GM18861 (cell line): ENCODE data around the gene KCNH1.

Experiments
- ATAC-seq: cut with Tn5 transposase; IDR thresholded peaks from one replicate; pipeline ENCODE4 v1.9.1; 2021; ENCODE audit not compliant: unreplicated experiment

KCNH1 gene

GRCh38 chr1:210654176-210654981 lies 479.6 kb downstream of the KCNH1 start:
- no peak for ATAC-seq

GRCh38 chr1:210653771-210654170 lies 480.2 kb downstream of the KCNH1 start:
- ATAC-seq, result no peak

GRCh38 chr1:210652329-210652954 lies 481.5 kb downstream of the KCNH1 start:
- no peak for ATAC-seq

GRCh38 chr1:210650403-210650802 lies 483.5 kb downstream of the KCNH1 start:
- no peak for ATAC-seq

GRCh38 chr1:210648588-210649269 lies 485.2 kb downstream of the KCNH1 start:
- ATAC-seq, result no peak

- no peak for ATAC-seq
Observed at GRCh38 chr1:210647406-210648333, 486.3 kb downstream of the KCNH1 start.

GRCh38 chr1:210646258-210646616 lies 487.7 kb downstream of the KCNH1 start:
- no peak for ATAC-seq

GRCh38 chr1:210645582-210646257 lies 488.2 kb downstream of the KCNH1 start:
- no peak for ATAC-seq

GRCh38 chr1:210641582-210641981 lies 492.4 kb downstream of the KCNH1 start:
- ATAC-seq, result no peak

GRCh38 chr1:210635108-210635507 lies 498.8 kb downstream of the KCNH1 start:
- no peak for ATAC-seq

GRCh38 chr1:210633636-210634035 lies 500.3 kb downstream of the KCNH1 start:
- ATAC-seq, result no peak

GRCh38 chr1:210633140-210633539 lies 500.8 kb downstream of the KCNH1 start:
- no peak for ATAC-seq

GRCh38 chr1:210631399-210631798 lies 502.5 kb downstream of the KCNH1 start:
- ATAC-seq, result no peak

- ATAC-seq, result no peak
Observed at GRCh38 chr1:210629276-210629675, 504.7 kb downstream of the KCNH1 start.

- ATAC-seq, result no peak
Observed at GRCh38 chr1:210627755-210628154, 506.2 kb downstream of the KCNH1 start.
